ENCODE measurements around the gene NDRG3.

The NDRG3 gene

GRCh38 chr20:36775826-36776225, 29.9 kb upstream of the NDRG3 start:
- no peak for FAIRE-seq
- no peak for DNase-seq (ENCODE audit: insufficient read length, low spot score)

DNA sequence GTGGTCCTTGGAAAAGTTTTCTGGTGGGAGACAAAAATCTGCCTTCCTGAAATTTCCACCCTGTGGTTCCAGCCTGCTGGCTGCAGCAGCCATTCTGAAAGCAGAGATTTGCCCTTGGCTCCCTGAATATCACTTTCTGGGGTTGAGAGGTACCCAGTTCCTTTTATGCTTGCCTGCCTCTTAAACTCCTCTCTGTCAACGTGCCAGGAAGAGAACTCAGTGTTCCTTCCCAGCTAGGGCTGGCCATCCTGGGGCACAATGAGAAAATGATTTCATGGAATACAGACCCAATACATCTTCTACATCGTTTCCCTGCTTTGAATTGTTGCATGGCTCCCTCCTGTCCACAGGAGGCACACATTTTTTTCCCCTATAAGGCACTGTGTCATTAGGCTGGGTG, 29.3 kb upstream of the NDRG3 start:
- no peak for TF ChIP-seq CTCF (IDR thresholded peaks at IDR 0.05; ENCODE audit: insufficient read depth, missing control alignments)
- FAIRE-seq (no peak), DNase-seq (ENCODE audit: insufficient read length, low spot score) (no peak)

More at GRCh38 chr20:36775826-36776225, 29.9 kb upstream of the NDRG3 start:
- TF ChIP-seq CTCF (IDR thresholded peaks at IDR 0.05; ENCODE audit: insufficient read depth, missing control alignments), result no peak

- DNase-seq (ENCODE audit: insufficient read length, low spot score), result peak; percentile 88
- FAIRE-seq, result no peak
- TF ChIP-seq CTCF (IDR thresholded peaks at IDR 0.05; ENCODE audit: insufficient read depth, missing control alignments), result no peak
Measured at GRCh38 chr20:36773597-36774390, 27.9 kb upstream of the NDRG3 start, which contains the start of gene DSN1. Gene DSN1 (minus strand): TSS chr20:36773763. CDS start chr20:36771458, 2,305 bp downstream.

DNA sequence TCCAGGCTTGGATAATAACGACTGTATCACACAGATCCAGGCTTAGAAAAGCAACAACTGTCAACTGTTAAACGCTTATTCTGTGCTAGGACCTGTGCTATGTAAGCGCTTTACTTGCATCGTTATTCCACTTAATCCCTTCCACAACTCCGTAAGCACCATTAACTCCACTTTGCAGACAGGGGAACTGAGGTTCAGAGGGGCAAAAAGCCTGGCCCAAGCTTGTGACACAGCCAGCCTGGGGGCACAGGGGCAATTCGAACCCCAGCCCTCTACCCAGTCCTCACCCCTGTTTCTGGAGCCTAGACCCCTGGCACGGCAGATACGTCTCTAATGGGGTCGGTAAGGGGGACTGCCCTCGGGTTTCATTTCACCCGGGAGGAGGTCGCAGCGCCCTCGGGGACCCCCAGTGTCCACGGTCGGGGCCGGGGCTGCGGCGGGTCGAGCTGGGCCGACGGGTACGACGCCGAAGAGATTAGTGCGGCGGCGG, 27.3 kb upstream of the NDRG3 start:
- no peak for FAIRE-seq
- TF ChIP-seq CTCF (IDR thresholded peaks at IDR 0.05; ENCODE audit: insufficient read depth, missing control alignments), result no peak

GRCh38 chr20:36770680-36771079, 24.8 kb upstream of the NDRG3 start:
- DNase-seq (ENCODE audit: insufficient read length, low spot score) (no peak), FAIRE-seq (no peak)
- TF ChIP-seq CTCF (IDR thresholded peaks at IDR 0.05; ENCODE audit: insufficient read depth, missing control alignments), result no peak

More for the DNA sequence above, 27.3 kb upstream of the NDRG3 start:
- no peak for DNase-seq (ENCODE audit: insufficient read length, low spot score)

DNA sequence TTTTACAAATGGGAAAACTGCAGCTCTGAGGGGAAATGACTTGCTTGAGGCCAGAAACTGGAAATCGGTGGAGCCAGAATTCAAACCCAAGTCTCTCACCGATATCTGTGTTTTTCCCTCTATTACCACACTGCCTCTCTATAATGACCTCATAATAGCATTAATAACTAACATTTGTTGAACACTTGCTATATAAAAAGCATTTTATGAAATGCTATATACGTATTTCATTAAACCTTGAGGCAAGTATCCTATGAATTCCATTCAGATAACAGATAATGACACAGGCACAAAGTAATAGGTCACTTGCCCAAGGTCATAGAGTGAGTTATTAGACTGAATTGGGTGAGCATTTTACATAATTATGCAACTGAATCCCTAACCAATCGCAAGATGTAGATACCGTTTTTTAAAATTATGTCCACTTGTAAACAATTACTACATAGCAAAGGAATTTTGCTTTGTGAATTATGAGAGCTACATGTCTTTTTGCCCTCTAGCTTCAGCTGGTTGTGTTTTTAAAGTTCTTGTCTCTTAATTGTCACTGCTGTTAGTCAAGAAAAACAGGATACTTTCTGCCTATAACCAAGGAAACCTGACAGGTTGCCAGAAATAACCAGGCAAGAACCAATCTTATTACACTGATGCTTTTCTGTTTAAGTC, 23.0 kb upstream of the NDRG3 start:
- no peak for FAIRE-seq
- no peak for DNase-seq (ENCODE audit: insufficient read length, low spot score)
- no peak for TF ChIP-seq CTCF (IDR thresholded peaks at IDR 0.05; ENCODE audit: insufficient read depth, missing control alignments)
